OCI-LY7 (cell line): ENCODE measurements around the gene MET. TPM values are rescaled to one million over a fixed set of nuclear protein-coding genes. Genes with fewer than 3 reads are reported as not detected.
"Not testable (repeated sequence)": the region's sequence is repeated elsewhere in the genome, so short reads cannot be mapped to it uniquely, and the experiment has no call there.

Source experiments
- BruUV-seq: library from RNA; stranded (reverse); fragments of 400-500 nt; replicated peaks from 2 replicates; lab custom pipeline; 2021; lab: Mats Ljungman, UMichigan
- CTCF ChIA-PET: fragments of 300-600 bp; sonication (Branson Sonifier 250); formaldehyde crosslinking; loops from one replicate; lab custom pipeline; 2022; ENCODE audit warnings: antibody characterized with exemption; ENCODE audit not compliant: unreplicated experiment; lab: Charles Lee
- POLR2A ChIA-PET: fragments of 300-600 bp; sonication (Branson Sonifier 250); formaldehyde crosslinking; loops from one replicate; lab custom pipeline; 2022; ENCODE audit warnings: antibody characterized with exemption; lab: Charles Lee
- DNase-seq: peaks from one replicate; pipeline ENCODE4 v3.0.0-alpha.2; 2015; ENCODE audit warnings: low spot score
- H2AFZ ChIP-seq: fragments of 200-600 bp; sonication (generic), shearing (Covaris generic); 2 replicates; pipeline ENCODE4 v1.6.1; 2014; ENCODE audit warnings: mild to moderate bottlenecking, antibody characterized with exemption, low read length, moderate library complexity
- H3K27ac ChIP-seq: fragments of 200-600 bp; sonication (generic); 2 replicates; pipeline ENCODE4 v1.5.1; 2014; ENCODE audit warnings: mixed run types, low read depth, mild to moderate bottlenecking, moderate library complexity, low read length, inconsistent platforms; ENCODE audit not compliant: poor library complexity, severe bottlenecking
- H3K36me3 ChIP-seq: fragments of 200-600 bp; sonication (generic); 2 replicates; pipeline ENCODE4 v1.6.1; 2014; ENCODE audit warnings: mild to moderate bottlenecking, antibody characterized with exemption, low read length, moderate library complexity, mixed read lengths; ENCODE audit not compliant: insufficient read depth
- H3K4me1 ChIP-seq: fragments of 200-600 bp; sonication (generic); 2 replicates; pipeline ENCODE4 v1.5.1; 2014; ENCODE audit warnings: mild to moderate bottlenecking, low read length; ENCODE audit not compliant: insufficient read depth, poor library complexity, severe bottlenecking
- H3K4me2 ChIP-seq: fragments of 200-600 bp; sonication (generic); 2 replicates; pipeline ENCODE4 v1.6.1; 2014; ENCODE audit warnings: mild to moderate bottlenecking, low read length
- H3K4me3 ChIP-seq: fragments of 200-600 bp; sonication (generic); 2 replicates; pipeline ENCODE4 v1.5.1; 2014; ENCODE audit warnings: mild to moderate bottlenecking, low read depth, low read length; ENCODE audit not compliant: poor library complexity, severe bottlenecking
- H3K79me2 ChIP-seq: fragments of 200-600 bp; sonication (generic); 2 replicates; pipeline ENCODE4 v1.6.1; 2016; ENCODE audit warnings: low read depth, mild to moderate bottlenecking, low read length, moderate library complexity, mixed read lengths; ENCODE audit not compliant: insufficient read depth
- H3K9me2 ChIP-seq: fragments of 200-600 bp; sonication (generic); 2 replicates; pipeline ENCODE4 v1.6.1; 2016; ENCODE audit warnings: mild to moderate bottlenecking, low read length, mixed read lengths; ENCODE audit not compliant: insufficient read depth
- H3K9me3 ChIP-seq: fragments of 200-600 bp; sonication (generic); 2 replicates; pipeline ENCODE4 v1.6.1; 2014; ENCODE audit warnings: mild to moderate bottlenecking, mixed run types, low read length, mixed read lengths
- H4K20me1 ChIP-seq: fragments of 200-600 bp; sonication (generic); 2 replicates; pipeline ENCODE4 v1.6.1; 2014; ENCODE audit warnings: mild to moderate bottlenecking, antibody characterized with exemption, low read length, moderate library complexity, mixed read lengths; ENCODE audit not compliant: insufficient read depth
- CTCF ChIP-seq: fragments of 200-600 bp; sonication (generic); conservative IDR thresholded peaks from 2 replicates; pipeline ENCODE4 v1.5.1; 2014; ENCODE audit warnings: mild to moderate bottlenecking, antibody characterized with exemption, low read length, moderate library complexity, mixed read lengths
- EZH2phosphoT487 ChIP-seq: fragments of 200-600 bp; sonication (generic); IDR thresholded peaks from 2 replicates; pipeline ENCODE4 v1.6.1; 2018; ENCODE audit warnings: low read depth, borderline replicate concordance, mild to moderate bottlenecking, mixed run types, antibody characterized with exemption, low read length, moderate library complexity, mixed read lengths
- intact Hi-C: fragments of 100-400 bp; cut with micrococcal nuclease; formaldehyde crosslinking; loops from one replicate; pipeline ENCODE4 v1.10.0; 2022; ENCODE audit not compliant: unreplicated experiment
- total RNA-seq, 2 experiments: library from RNA; depleted of rRNA in 1 of 2; stranded (reverse); fragments of >200 nt in 1 of 2; shearing (Covaris generic) in 1 of 2; gene quantifications; 2 replicates each; pipeline ENCODE4 v1.2.3, GENCODE V29; 2014 to 2022

The MET gene
- total RNA-seq, 2 experiments from 2014 or later, result not detected

GRCh38 chr7:116757283-116757682, 85.3 kb downstream of the MET start:
- no peaks in the 10 kb centered on the region for H3K36me3 ChIP-seq
- no peaks in the 10 kb centered on the region for H4K20me1 ChIP-seq
- H3K27ac ChIP-seq, result no peak overlapping the region
- no peak for TF ChIP-seq CTCF
- no peak overlapping the region for H3K4me3 ChIP-seq
- no peak overlapping the region for H2AFZ ChIP-seq
- ChIA-PET CTCF (no interaction called here), POLR2A (interaction anchor here (1.2 kb wide), 1 partner anchor 13 kb away, joined by 3 read pairs; no protein-coding TSS in a partner anchor)
- intact Hi-C loops, result no loop called here
- DNase-seq, result no peak
- no peaks in the 10 kb centered on the region for H3K79me2 ChIP-seq
- no TSS peak for BruUV-seq
- H3K4me1 ChIP-seq, result no peaks in the 10 kb centered on the region
- no peaks in the 10 kb centered on the region for H3K9me3 ChIP-seq
- H3K4me2 ChIP-seq, result no peak overlapping the region
- no peaks in the 10 kb centered on the region for H3K9me2 ChIP-seq

GRCh38 chr7:116759642-116760041, 87.6 kb downstream of the MET start:
- H2AFZ ChIP-seq, H3K79me2 ChIP-seq, H3K9me2 ChIP-seq, CTCF ChIA-PET, intact Hi-C loops, H3K36me3 ChIP-seq, POLR2A ChIA-PET, DNase-seq, BruUV-seq, H3K27ac ChIP-seq, H4K20me1 ChIP-seq, H3K4me1 ChIP-seq, H3K4me2 ChIP-seq, H3K4me3 ChIP-seq, H3K9me3 ChIP-seq: not testable (repeated sequence)

GRCh38 chr7:116762971-116763370, 91.0 kb downstream of the MET start:
- H3K4me3 ChIP-seq, result no peak overlapping the region
- H3K36me3 ChIP-seq, result no peaks in the 10 kb centered on the region
- no peak overlapping the region for H2AFZ ChIP-seq
- no peak for DNase-seq
- H3K4me2 ChIP-seq, result no peak overlapping the region
- TF ChIP-seq CTCF, result no peak
- no peak for TF ChIP-seq EZH2phosphoT487
- no peak overlapping the region for H3K27ac ChIP-seq
- ChIA-PET POLR2A (interaction anchor here (1.4 to 1.5 kb wide), 2 partner anchors 10 to 14 kb away, joined by 5 read pairs; no protein-coding TSS in a partner anchor), CTCF (no interaction called here)
- no peaks in the 10 kb centered on the region for H3K9me3 ChIP-seq
- no TSS peak for BruUV-seq
- no peaks in the 10 kb centered on the region for H3K9me2 ChIP-seq
- no peaks in the 10 kb centered on the region for H3K79me2 ChIP-seq
- H3K4me1 ChIP-seq, result no peaks in the 10 kb centered on the region
- intact Hi-C loops, result no loop called here
- no peaks in the 10 kb centered on the region for H4K20me1 ChIP-seq
